Activated CD4-positive, alpha-beta T cell treated with anti-CD3 and anti-CD28 coated beads, Interleukin-2, amount 50 U/mL, for 48 hours (primary cell): ENCODE results near the gene CHD1L.
"Not testable (repeated sequence)": the region's sequence is repeated elsewhere in the genome, so short reads cannot be mapped to it uniquely, and the experiment has no call there.

ENCODE experiments used
- DNase-seq, 2 experiments: peaks; one replicate each; pipeline ENCODE4 v3.0.0-alpha.2; 2020

Gene CHD1L

GRCh38 chr1:147242449-147243227 lies at the start of gene CHD1L:
CHD1L (plus strand) TSS chr1:147242684; CDS start chr1:147242704, 20 bp downstream.
- DNase-seq = peak; percentile 93 to 94

GRCh38 chr1:147197324-147197723 lies 45.2 kb upstream of the CHD1L start:
- DNase-seq = not testable (repeated sequence)

- no peak for DNase-seq
Measured at GRCh38 chr1:147201276-147201675, 41.2 kb upstream of the CHD1L start.

GRCh38 chr1:147201786-147202185 lies 40.7 kb upstream of the CHD1L start:
- no peak for DNase-seq

- DNase-seq = no peak
Measured at GRCh38 chr1:147202576-147202975, 39.9 kb upstream of the CHD1L start.

- no peak for DNase-seq
Measured at GRCh38 chr1:147204080-147204479, 38.4 kb upstream of the CHD1L start.

- no peak for DNase-seq
Measured at GRCh38 chr1:147207192-147207591, 35.3 kb upstream of the CHD1L start.

- DNase-seq = no peak
Measured at GRCh38 chr1:147208619-147209018, 33.9 kb upstream of the CHD1L start.

GRCh38 chr1:147209825-147210821 lies 32.4 kb upstream of the CHD1L start:
- DNase-seq = no peak

- DNase-seq = no peak
Measured at GRCh38 chr1:147210987-147211386, 31.5 kb upstream of the CHD1L start.

- DNase-seq = no peak
Measured at GRCh38 chr1:147211577-147211976, 30.9 kb upstream of the CHD1L start.

GRCh38 chr1:147213271-147213670 lies 29.2 kb upstream of the CHD1L start:
- DNase-seq = no peak

GRCh38 chr1:147214325-147214724 lies 28.2 kb upstream of the CHD1L start:
- no peak for DNase-seq

- no peak for DNase-seq
Measured at GRCh38 chr1:147214842-147215539, 27.5 kb upstream of the CHD1L start.

- no peak for DNase-seq
Measured at GRCh38 chr1:147215540-147215916, 27.0 kb upstream of the CHD1L start.

GRCh38 chr1:147216124-147216523 lies 26.4 kb upstream of the CHD1L start:
- DNase-seq = no peak

- no peak for DNase-seq
Measured at GRCh38 chr1:147217141-147217540, 25.3 kb upstream of the CHD1L start.

- DNase-seq = no peak
Measured at GRCh38 chr1:147218606-147219005, 23.9 kb upstream of the CHD1L start.

- no peak for DNase-seq
Measured at GRCh38 chr1:147223740-147224615, 18.5 kb upstream of the CHD1L start.

- DNase-seq = peak; percentile 49 to 58
Measured at GRCh38 chr1:147225193-147225730, 17.2 kb upstream of the CHD1L start, which contains the start of gene FMO5. FMO5 (minus strand) TSS chr1:147225339; CDS start chr1:147225029, 310 bp downstream.

- not testable (repeated sequence) for DNase-seq
Measured at GRCh38 chr1:147231032-147231431, 11.5 kb upstream of the CHD1L start.

- DNase-seq = not testable (repeated sequence)
Measured at GRCh38 chr1:147233903-147234302, 8.6 kb upstream of the CHD1L start.
